Fibroblast of the conjunctiva (primary cell): Measurements from ENCODE around the gene FAM118B.
A peak's percentile ranks its signal among the peaks of the same experiment; 100 is the strongest.

Experiments used
- DNase-seq: peaks from one replicate; pipeline ENCODE4 v3.0.0-alpha.2; 2010; ENCODE audit warnings: low read depth

The FAM118B gene

DNA sequence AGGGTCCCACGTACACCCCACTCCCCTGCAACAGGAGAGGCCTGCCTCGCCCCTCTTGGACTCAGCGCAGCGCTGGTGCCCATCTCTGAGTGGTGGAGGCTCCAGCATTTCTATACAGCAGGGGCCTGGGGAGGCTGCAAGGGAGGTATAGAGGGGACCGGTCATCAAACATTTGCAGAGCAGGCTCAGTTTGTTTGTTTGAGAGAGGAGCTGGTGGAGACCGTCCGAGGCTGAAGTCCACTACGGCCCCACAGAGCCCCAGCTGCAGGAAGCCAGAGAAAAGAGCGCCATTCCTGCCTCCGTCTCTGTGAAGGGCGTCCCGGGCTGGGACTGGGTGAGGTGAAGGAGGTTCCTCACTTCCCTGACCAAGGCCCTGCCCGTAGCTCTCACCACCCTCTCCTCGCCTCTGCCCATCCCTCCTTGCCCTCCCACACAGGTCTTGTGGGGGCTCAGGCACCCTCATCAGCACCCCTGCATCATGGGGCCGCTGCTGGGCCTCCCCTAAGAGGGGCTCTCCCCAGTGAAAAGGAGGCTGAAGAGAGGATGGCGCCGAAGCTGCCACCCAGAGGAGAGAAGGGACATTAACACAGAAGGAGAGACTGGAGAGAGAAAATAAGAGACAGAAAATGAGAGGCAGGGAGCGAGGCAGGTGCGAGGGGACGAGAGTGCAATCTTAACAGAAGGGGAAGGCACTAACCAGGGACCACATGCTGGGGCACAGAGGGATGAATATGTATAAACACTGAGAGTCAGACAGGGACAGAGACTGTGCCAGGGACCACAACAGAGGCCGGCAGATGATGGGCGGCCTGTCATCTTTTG lies 24.7 kb upstream of the FAM118B start:
- DNase-seq = no peak

DNA sequence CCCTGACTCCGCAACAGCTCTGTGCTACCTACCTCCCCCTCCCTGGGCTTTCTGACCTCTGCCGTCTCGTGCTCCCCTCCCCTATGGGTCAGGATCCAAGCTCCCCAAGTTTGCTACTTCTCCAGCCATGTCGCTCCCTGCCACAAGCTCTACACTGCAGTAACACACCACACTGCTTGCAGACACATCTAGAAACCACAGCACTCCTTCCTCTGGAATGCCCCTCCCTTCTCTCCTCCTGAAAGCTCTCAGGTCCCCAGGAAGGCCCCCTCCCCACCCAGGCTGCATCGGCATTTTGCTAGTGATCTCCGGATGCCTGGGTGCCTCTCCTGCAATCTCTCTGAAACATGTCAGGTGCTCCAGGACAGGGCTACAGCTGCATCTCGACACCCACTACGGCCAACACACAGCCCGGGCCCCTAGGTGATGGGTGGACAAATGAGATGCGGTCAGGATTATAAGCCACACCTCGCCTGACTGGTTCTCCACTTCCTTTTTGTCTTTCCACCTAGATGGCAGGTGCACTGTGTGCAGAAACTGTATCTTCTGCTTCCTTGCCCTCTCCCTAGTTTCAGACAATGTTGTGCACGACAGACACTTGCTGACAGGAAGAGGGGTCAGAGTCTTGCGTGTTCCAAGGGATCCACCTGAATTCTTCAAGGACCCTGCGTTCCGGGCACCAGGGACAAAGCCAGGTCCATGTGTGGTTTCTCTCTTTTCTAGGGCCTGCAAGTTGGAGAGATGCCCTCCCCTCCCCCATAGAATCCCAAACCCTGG lies 23.1 kb upstream of the FAM118B start:
- no peak for DNase-seq

DNA sequence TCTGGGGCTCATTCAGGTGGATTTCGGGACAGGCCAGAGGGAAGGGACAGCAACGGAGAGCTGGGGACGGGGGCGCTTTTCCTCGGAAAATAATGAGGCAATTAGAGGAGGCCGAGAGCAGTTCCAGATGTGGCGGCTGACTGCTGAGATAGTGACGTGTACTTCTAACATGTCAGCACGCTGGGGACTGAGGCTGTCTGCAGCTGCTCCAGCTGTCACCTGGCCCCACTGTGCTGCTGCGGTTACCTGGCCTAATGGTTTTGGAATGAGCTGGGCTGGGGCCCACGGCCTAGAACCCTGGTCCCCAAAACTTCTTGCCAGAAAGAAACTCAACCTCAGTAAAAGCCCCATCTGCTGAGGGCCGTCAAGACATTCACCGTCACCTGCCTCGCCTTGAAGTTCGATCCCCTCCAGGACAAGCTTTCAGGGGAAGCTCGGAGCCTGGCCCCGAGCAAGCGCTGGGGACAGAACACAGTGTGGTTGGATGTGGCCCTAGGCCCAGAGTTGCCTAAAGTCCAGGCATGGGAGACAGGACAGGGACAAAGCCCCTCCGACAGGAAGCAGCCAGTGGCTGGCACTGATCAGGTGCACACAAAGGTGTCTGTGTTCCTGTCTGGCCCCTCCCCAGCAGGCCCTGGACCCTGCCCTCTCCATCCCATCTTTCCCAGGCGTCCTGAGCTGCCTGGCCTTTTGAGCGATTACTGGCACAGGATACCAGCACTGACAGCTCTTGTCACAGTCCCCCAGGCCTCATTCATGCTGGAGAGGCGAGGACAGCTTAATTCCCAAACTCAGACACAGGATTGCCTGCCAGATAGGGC lies 22.3 kb upstream of the FAM118B start:
- DNase-seq = no peak

DNA sequence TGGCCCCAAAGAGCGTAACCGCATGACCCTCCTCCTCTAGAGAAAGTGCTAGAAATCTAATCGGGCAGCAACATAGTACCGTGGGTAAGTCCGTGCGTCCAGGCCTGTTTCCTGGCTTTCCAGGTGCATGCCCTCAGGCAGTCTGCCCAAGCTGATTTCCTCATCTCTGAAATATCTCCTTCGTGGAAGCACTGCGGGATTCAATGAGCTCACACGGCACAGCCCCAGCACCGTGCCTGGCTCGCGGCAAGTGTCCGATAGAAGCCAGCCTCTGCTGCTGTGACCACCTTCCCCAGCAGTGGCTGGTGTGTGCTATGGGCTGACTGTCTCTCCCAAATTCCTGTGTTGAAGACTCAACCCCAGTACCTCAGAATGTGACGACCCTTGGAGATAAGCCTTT lies 20.8 kb upstream of the FAM118B start:
- DNase-seq = no peak

DNA sequence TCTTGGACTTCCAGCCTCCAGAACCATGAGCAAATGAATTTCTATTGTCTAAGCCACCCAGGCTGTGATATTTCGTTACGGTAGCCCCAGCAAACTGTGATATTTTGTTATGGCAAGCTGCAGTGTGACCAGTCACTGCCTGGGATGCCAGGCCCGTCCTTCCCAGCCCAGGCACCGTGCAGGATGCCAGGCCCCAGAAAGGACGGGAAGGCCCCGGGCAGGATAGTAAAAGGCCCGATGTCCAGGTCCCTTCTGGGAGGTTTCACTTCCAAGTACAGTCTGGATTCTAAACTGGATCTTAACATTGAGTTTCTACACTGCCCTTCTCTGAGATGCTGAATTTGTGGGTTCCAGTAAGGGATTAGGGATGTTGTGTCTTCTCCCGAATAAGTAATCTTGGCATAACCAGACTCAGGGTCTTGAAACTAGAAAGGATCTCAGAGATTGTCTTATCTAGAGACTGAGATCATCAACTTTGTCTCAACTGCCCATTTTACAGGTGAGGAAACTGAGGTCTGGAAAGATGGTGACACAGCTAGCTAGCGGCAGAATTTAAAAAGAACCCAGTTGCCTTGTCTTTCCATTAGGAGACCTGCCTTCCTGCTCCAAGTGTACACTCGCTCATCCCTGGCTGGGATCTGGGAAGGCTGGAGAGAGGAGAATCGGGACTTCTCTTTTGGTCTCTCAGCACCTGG lies 20.1 kb upstream of the FAM118B start:
- no peak for DNase-seq

DNA sequence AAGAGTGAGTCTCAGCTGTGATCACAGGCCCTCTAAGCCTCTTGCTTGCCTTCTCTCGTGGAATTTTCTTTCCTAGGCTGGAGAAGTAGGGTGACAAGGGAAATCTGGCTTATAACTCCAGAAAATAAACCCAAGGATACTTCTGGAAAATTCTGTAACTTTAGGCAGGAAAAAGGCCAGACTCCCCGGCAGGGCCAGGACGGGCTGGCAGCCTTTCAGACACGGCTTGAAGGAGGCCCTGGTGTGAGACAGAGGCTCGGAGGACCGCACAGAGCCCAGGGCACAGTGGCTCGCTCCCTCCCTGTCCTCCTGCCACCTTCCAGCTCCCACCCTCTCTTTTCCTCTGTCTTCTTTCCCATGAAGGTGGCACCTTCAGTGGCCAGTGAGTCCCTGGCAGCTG lies 19.2 kb upstream of the FAM118B start:
- no peak for DNase-seq

DNA sequence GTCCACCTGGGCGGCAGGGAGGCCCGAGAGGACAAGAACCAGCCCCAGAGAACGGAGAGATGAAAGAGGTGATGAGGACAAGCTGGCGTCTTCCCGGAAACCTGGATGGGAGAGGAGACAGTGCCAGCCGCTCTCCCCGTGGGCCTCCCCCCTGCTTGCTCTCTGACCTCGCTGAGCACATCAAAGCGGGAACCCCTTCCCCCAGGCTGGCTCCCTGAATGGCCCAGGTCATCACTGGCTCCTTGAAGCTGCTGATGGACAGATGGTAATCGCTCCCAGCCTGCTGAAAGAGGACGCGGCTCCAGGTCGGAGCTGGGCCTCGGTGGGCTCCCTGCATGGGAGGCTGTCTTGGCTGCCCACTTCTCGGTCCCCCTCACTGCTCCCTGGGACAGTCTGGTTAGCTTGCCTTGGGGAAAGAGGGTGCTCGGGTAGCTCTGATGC lies 18.5 kb upstream of the FAM118B start:
- no peak for DNase-seq

DNA sequence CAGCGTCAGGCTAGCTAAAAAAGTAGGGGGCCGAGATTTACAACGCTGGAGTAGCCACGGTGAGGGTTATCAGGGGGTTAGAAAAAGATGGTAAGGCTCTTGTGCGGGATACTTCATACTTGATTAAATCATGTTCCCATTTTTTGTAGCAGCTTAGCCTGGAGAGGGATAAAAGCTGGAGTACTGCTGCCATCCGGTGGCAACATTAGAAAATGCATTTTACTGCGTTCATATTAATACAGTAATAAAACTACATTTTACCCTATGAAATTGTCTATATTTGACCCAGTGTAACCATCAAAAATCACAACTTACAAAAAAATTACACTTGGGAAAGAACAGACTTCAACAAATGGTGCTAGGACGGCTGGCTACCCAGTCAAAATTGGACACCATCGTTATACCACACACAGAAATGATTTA lies 17.4 kb upstream of the FAM118B start:
- DNase-seq = peak; percentile 18

DNA sequence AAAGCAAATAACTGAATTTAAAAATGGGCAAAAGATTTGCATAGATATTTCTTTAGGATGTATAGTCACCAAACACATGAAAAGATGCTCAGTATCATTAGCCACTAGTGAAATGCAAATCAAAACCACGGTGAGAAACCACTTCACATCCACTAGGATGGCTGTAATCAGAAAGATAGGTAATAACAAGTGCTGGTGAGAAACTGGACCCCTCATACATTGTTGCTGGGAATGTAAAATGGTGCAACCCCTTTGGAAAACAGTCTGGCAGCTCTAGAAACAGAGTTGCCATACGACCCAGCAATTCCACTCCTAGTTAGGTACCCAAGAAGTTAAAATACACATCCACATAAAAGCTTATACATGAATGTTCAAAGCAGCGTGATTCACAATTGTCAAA lies 16.5 kb upstream of the FAM118B start:
- no peak for DNase-seq

DNA sequence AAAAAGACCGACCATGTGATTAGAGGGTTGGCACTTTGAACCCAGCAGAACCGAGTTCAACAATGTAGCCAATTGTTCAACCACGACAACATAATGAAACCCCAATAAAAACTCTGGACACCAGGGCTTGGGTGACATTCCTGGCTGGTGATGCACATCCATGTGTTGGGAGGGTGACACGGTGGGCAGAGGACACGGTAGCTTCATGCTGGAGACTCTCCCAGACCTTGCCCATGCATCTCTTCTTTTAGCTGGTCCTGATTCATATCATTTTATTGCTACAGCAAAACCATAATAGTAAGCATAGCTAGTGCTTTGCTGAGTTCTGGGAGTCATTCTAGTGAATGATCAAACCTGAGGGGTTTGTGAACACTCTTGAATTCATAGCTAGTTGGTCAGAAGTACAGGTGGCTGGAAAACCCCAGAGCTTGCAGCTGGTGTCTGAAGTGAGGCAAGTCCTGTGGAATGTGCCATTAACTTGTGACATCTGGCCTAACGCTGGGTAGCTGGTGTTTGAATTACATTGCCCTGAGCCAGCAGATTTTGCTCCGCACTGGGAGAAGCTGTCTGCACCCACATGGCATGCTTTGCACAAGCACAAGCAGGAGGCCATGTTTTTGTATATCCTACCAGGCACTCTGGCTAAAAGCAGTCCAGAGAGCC lies 14.2 kb upstream of the FAM118B start:
- DNase-seq = no peak

DNA sequence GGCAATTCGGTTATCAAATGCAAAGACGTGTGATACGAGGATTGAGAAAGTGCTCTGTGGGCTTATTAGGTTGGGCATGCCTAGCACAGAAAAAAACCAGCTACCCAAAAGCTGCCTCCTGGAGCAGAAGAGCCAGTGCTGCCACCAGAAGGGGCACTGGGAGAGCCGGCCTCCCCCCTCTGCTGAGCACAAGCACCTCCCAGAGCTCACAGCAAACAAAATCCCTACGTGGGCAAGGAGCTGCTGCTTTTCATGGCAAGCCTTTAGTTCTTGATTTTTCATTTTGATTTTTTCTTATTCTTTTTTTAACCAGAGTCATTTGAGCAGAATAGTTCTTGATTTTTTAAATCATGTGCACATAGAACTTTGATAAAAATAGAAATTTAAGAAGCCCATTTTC lies 12.9 kb upstream of the FAM118B start:
- no peak for DNase-seq

DNA sequence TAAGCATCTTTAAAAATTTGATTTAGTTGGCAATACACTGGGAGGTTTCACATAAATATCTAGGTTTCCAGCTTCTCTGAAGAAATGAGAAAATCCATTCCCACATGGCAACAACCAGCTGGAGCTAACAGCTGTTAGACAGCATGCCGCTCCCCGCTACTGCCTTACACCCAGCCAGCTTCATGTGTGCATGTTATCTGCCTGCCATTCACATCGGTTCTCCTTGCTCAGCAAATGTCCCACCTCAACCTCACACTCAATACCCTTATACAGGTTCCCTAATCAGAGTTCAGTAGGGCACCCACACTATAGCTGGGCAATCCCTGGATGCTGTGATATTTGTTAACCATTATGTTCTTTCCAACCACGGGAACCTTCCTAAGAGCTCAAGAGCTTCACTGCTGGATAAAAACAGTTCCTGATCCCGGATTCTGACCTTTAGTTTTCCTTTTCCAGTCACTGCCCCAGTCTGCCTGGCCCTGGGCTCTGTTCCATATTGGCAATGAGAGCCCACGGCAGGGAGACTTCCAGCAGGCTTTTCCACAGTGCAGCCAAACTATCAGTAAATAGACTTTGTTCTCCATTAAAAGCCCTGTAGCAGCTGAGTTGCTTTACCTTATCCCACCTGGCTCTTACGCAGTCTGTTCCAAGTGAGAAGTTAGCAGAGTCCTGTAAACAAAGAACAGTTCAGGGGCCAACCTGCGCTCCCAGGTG lies 8.8 kb upstream of the FAM118B start:
- no peak for DNase-seq

DNA sequence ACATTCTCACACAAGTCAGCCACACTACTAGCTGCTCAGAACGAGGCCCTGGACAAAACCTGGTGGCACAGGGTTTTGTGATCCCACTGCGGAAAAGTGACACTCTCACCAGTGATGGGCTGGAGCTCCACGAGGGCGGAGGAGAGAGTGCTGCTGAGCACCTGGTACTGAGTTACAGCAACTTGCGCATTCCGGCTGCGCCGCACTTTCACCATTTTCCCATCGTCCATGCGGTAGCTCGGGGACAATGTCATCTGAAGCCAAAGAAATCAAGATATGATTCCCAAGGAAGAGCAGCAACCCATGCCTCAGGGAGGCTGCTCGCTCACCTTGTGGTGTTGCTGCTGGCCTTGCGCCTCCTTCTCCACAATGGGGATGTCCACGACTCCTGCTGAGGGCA lies 6.2 kb upstream of the FAM118B start:
- DNase-seq = no peak

DNA sequence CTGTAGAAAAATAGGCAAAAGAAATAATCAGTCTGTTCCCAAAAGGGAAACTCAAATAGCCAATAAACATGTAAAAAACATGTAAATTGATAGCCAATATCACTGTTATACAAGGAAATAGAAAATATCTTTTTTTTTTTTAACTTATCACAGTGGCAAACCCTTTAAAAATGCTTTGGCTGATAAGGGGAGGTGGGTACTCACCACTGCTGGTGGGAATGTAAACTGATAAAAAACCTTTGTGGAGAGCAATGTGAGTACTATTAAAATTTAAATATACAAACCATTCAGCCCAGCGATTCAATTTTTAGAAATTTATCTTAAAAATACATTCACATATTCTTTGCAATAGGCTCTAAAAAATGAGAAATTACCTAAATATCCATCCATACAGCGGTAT lies 3.7 kb upstream of the FAM118B start:
- no peak for DNase-seq

DNA sequence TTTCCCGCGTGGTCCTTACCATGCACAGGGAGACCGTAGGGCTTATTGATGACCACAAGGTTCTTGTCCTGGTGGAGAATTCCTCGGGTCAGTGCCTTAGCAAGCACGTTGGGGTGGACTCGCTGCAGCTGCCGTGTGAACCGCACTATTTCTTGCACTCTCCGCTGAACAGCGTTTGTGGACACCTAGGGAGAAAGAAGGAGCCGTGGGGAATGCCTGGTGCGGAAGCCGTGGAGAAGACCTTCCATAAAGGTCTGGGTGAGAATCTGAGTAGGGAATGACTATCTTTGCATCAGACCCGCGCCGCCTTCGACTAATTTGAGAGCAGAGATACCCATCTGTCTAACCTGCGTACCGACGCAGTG lies 729 bp upstream of the FAM118B start:
- DNase-seq = no peak

DNA sequence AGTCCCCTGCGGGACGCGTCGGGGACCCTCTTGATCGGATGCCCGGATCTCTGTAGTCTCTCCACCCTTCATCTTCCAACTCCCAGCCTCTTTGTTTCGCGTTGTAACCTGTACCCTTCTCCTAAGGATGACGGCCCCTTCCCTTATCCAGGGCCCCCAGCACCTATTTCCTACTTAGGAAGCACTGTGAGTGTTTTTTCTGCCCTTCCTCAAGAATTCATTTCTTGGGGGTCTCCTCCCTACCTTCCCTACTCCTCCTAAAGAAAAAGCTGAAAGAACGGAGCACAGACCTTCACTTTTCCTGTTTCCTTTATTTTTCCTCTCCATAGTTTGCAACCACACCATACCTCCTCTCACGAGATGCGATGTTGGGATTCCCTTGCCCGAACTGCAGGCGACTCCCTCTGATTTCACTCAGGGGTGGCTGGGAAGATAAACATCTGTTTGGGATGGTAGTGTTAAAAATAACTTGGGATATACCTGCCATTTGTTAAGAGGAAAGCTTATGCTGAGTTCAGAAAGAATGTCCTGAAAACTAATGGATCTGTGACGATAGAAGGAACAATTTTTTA lies 593 bp downstream of the FAM118B start:
- DNase-seq = no peak

DNA sequence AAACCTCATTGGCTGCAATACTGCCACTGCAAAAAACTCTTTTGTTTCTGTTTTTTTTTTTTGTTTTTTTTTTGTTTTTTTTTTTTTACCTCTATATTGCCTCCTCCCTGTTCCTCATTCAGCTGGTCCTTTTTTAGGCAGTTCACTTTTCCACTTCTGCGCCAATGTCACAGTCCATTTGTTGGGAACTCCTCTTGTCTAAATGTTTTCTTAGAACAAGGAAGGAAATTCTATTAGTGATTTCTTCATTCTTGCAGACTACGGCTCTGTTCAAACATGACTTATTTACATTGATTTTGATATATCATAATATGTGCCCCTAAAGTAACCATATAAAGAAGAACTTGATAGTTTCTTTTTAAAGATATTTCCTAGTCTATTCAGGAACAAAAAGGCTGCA lies 2.9 kb downstream of the FAM118B start:
- no peak for DNase-seq

DNA sequence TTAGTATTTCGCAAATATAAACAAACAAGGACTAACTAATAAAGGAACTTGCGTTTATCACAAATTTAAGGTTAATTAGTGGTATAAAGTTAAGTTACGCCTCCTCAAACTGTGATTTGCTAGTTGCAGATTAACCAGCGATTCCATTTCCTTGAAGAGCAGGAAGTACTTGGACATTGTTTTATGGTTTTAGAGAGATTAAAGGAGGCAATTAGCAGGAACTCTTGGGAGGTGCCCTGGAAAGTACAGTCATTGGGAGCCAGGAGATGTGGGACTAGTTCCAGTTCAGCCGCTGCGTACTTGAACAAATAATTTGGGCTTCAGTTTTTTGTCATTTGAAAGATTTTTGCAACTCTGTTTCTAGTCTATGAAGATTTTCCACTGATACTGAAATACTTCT lies 3.3 kb downstream of the FAM118B start:
- DNase-seq = no peak

DNA sequence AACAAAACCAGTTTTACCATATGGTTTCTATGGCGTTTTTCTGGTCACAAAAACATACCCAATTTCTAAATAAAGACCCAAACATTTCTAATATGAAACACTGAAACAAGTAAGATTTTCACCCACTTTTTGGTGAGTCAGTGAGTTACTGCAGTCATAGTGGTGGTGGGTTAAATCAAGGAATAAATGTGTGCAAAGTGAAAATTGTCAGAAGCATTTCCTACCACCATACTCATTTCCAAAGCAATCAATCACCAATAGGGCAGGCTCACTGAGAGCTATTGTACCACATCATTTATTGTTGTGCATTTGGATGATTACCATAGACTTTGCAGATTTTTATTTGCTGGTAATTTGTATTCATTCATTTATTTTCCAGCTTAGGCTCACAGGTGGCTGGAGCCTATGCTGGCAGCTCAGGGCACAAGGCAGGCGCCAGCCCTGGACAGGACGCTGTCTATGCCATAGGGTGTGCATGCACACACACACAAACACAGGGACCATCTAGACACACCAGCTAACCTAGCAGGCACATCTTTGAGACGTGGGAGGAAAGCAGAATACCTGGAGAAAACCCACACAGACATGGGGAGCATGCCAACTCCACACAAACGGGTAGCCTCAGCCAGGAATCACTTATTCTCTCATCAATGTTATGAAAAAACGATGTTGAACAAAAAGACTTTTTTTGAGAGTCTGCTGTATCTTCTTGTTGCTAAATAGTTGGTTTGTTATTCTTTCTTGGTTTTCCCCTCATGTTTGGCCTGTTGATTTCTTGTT lies 5.1 kb downstream of the FAM118B start:
- no peak for DNase-seq

DNA sequence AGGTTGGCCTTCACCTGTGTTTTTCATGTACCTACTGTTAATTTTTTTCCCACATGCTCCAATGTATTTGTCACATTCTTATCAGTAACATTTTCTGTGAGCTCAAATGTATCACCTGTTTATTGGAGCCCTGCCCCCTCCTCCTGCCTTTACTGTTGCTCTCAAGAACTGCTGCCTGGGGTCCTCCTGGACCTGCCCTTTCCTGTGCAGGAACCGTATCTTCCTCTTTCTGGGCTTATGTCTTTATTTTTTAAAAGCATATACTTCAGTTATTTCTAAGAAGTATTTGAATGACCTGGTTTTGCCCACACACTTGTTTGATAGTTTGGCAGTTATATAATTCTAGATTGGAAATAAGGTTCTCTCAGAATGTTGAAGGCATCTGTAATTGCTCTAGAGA lies 5.9 kb downstream of the FAM118B start:
- no peak for DNase-seq
